Measurements from ENCODE around the gene PDZD2.

PDZD2 gene

DNA sequence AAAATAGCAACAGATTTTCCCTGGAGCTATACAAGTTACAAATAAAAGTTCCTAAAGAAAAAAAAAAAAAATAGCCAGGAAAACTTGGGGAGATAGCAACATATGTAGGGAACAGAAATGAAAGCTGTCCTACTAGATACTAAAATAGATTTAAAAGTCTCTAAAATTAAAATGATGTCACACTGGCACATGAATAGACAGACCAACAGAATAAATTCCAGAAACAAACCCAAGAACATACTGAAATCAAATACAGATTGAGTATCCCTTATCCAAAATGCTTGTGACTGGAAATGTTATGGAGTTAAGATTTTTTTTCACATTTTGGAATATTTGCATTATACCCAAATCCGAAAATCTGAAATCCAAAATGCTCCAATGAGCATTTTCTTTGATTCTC is 511.4 kb downstream of the PDZD2 start:
- Histone ChIP-seq H3K4me1 (ENCODE audit: control insufficient read depth in 1 of 2, insufficient read depth in 1 of 2, low read depth in 1 of 2, low read length in 1 of 2) (peaks cover 13 to 17% of the 10 kb centered on the region in 2 experiments), H3K27ac (no peak overlapping the region), H3K9me3 (no peaks in the 10 kb centered on the region), H3K27me3 (no peaks in the 10 kb centered on the region), H3K4me3 (ENCODE audit: low read depth in 1 of 2, low read length in 1 of 2) (no peak overlapping the region), H3K36me3 (no peaks in the 10 kb centered on the region)
- TF ChIP-seq, protein P1, sequence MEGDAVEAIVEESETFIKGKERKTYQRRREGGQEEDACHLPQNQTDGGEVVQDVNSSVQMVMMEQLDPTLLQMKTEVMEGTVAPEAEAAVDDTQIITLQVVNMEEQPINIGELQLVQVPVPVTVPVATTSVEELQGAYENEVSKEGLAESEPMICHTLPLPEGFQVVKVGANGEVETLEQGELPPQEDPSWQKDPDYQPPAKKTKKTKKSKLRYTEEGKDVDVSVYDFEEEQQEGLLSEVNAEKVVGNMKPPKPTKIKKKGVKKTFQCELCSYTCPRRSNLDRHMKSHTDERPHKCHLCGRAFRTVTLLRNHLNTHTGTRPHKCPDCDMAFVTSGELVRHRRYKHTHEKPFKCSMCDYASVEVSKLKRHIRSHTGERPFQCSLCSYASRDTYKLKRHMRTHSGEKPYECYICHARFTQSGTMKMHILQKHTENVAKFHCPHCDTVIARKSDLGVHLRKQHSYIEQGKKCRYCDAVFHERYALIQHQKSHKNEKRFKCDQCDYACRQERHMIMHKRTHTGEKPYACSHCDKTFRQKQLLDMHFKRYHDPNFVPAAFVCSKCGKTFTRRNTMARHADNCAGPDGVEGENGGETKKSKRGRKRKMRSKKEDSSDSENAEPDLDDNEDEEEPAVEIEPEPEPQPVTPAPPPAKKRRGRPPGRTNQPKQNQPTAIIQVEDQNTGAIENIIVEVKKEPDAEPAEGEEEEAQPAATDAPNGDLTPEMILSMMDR (IDR thresholded peaks at IDR 0.05): no peak

DNA sequence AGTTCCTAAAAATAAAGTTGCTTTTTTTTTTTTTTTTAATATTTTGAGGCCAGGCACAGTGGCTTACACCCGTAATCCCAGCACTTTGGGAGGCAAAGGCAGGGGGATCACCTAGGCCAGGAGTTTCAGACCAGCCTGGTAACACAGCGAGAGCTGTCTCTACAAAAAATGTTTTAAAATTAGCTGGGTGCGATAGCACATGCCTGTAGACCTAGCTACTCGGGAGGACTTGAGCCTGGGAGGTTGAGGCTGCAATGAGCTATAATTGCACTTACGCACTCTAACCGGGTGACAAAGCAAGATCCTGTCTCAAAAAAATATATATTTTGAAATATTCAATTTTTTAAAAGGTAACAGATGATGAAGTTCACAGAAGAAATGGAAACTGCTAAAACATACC is 512.3 kb downstream of the PDZD2 start:
- Histone ChIP-seq H3K27me3 (no peaks in the 10 kb centered on the region), H3K36me3 (no peaks in the 10 kb centered on the region), H3K9me3 (no peaks in the 10 kb centered on the region), H3K27ac (no peak overlapping the region), H3K4me1 (ENCODE audit: control insufficient read depth in 1 of 2, insufficient read depth in 1 of 2, low read depth in 1 of 2, low read length in 1 of 2) (peaks cover 13 to 17% of the 10 kb centered on the region in 2 experiments), H3K4me3 (ENCODE audit: low read depth in 1 of 2, low read length in 1 of 2) (no peak overlapping the region)
- TF ChIP-seq, protein P1 (IDR thresholded peaks at IDR 0.05): no peak

DNA sequence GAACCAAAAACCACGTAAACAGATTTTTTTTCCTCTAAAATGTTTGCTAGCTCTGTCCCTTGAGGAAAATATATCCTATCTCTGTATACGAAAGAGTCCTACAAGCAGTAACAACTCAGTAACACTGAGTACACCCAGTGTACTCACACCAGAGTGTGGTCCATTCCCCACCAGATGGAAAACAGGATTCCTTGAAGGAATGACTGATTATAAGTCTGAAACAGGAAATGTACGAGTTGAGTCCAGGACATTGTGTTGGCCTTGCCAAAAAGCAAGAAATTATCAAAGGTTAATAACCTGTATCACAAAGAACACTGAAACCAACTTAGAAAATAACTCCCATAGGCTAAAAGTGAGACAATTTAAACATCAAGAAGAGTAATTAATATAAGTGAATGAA is 514.8 kb downstream of the PDZD2 start:
- TF ChIP-seq, protein P1 (IDR thresholded peaks at IDR 0.05): no peak
- Histone ChIP-seq H3K36me3 (peaks cover 6% of the 10 kb centered on the region), H3K27me3 (no peaks in the 10 kb centered on the region), H3K27ac (no peak overlapping the region), H3K4me1 (ENCODE audit: control insufficient read depth in 1 of 2, insufficient read depth in 1 of 2, low read depth in 1 of 2, low read length in 1 of 2) (no peaks in the 10 kb centered on the region), H3K9me3 (no peaks in the 10 kb centered on the region), H3K4me3 (ENCODE audit: low read depth in 1 of 2, low read length in 1 of 2) (no peak overlapping the region)

DNA sequence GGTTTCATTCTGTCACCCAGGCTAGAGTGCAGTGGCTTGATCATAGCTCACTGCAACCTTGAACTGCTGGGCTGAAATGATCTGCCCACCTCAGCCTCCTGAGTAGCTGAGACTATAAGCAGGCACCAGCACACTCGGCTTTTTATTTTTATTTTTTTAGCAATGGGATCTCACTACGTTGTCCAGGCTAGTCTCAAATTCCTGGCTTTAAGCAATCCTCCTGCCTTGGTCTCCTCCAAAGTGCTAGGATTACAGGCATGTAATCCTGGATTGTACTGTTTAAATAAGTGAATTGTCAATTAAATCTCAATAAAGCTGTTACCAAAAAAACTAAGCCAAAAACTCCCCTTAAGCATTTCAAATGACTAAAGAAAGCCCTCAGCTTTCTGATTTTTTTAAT is 516.3 kb downstream of the PDZD2 start:
- H3K4me3 ChIP-seq (ENCODE audit: low read depth in 1 of 2, low read length in 1 of 2): no peak overlapping the region
- H3K27ac ChIP-seq: no peak overlapping the region
- TF ChIP-seq, protein P1 (IDR thresholded peaks at IDR 0.05): no peak
- H3K4me1 ChIP-seq (ENCODE audit: control insufficient read depth in 1 of 2, insufficient read depth in 1 of 2, low read depth in 1 of 2, low read length in 1 of 2): no peaks in the 10 kb centered on the region
- H3K27me3 ChIP-seq: no peaks in the 10 kb centered on the region
- H3K9me3 ChIP-seq: no peaks in the 10 kb centered on the region
- H3K36me3 ChIP-seq: peaks cover 12% of the 10 kb centered on the region

DNA sequence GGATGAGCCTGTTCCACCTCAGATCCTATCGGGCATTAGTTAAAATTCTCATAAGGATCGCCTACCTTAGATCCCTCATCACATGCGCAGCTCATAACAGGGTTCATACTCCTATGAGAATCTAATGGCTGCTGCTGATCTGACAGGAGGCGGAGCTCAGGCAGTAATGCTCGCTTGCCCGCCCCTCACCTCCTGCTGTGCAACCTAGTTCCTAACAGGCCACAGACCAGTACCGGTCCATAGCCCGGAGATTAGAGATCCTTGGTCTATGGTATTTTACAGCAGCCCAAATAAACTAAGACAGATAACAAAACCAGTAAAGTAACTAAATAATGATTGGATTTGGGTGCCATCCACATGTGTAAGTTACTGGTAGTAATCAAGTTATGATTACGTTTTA is 517.7 kb downstream of the PDZD2 start:
- H3K9me3 ChIP-seq: no peaks in the 10 kb centered on the region
- peaks cover 12% of the 10 kb centered on the region for H3K36me3 ChIP-seq
- H3K27ac ChIP-seq: no peak overlapping the region
- H3K4me3 ChIP-seq (ENCODE audit: low read depth in 1 of 2, low read length in 1 of 2): no peak overlapping the region
- H3K27me3 ChIP-seq: no peaks in the 10 kb centered on the region
- H3K4me1 ChIP-seq (ENCODE audit: control insufficient read depth in 1 of 2, insufficient read depth in 1 of 2, low read depth in 1 of 2, low read length in 1 of 2): no peaks in the 10 kb centered on the region
- TF ChIP-seq, protein P1 (IDR thresholded peaks at IDR 0.05): no peak

DNA sequence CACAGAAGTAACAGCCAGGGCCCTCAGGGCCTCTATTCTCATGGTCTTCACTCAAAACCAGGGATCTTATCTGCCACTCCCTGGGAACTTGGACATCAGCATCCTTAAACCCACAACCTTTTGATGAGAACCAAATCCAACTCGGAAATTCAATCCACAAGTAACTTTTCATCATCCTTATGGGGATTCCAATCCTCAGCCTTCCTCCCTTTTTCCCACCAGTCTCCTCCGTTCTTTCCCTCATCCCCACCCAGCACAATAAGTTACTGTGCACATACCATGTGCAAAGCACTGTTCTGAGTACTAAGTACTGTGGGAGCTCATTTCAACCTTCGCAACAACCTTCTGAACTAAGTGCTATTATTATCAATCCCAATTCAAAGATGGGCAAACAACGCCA is 518.1 kb downstream of the PDZD2 start:
- Histone ChIP-seq H3K27me3 (no peaks in the 10 kb centered on the region), H3K9me3 (no peaks in the 10 kb centered on the region), H3K27ac (no peak overlapping the region), H3K4me3 (ENCODE audit: low read depth in 1 of 2, low read length in 1 of 2) (no peak overlapping the region), H3K36me3 (peaks cover 12% of the 10 kb centered on the region), H3K4me1 (ENCODE audit: control insufficient read depth in 1 of 2, insufficient read depth in 1 of 2, low read depth in 1 of 2, low read length in 1 of 2) (no peaks in the 10 kb centered on the region)
- TF ChIP-seq, protein P1 (IDR thresholded peaks at IDR 0.05): no peak

Data from neutrophil (primary cell).